Measurements from ENCODE around the gene KLHL8.

Gene KLHL8

GRCh38 chr4:87120411-87121162 is 99.8 kb downstream of the KLHL8 start:
- H3K9me3 ChIP-seq (ENCODE audit: control insufficient read depth, insufficient read depth, low read length) = no peaks in the 10 kb centered on the region
- no peaks in the 10 kb centered on the region for H3F3A ChIP-seq (ENCODE audit: control insufficient read depth, insufficient read depth)
- H3K4me3 ChIP-seq (ENCODE audit: low read length) = no peak overlapping the region
- no peak overlapping the region for H3K4me2 ChIP-seq (ENCODE audit: low read length)
- 0 out of 2 replicates have a peak, but pooled peaks cover 3% of the 10 kb centered on the region for H3K36me3 ChIP-seq (ENCODE audit: control insufficient read depth, low read length)
- no peak for TF ChIP-seq EZH2phosphoT487 (IDR thresholded peaks at IDR 0.05; ENCODE audit: borderline replicate concordance, low read length)
- TF ChIP-seq, protein P1, sequence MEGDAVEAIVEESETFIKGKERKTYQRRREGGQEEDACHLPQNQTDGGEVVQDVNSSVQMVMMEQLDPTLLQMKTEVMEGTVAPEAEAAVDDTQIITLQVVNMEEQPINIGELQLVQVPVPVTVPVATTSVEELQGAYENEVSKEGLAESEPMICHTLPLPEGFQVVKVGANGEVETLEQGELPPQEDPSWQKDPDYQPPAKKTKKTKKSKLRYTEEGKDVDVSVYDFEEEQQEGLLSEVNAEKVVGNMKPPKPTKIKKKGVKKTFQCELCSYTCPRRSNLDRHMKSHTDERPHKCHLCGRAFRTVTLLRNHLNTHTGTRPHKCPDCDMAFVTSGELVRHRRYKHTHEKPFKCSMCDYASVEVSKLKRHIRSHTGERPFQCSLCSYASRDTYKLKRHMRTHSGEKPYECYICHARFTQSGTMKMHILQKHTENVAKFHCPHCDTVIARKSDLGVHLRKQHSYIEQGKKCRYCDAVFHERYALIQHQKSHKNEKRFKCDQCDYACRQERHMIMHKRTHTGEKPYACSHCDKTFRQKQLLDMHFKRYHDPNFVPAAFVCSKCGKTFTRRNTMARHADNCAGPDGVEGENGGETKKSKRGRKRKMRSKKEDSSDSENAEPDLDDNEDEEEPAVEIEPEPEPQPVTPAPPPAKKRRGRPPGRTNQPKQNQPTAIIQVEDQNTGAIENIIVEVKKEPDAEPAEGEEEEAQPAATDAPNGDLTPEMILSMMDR (IDR thresholded peaks at IDR 0.05; ENCODE audit: low read depth, low read length, poor library complexity, severe bottlenecking) = no peak
- H3K27me3 ChIP-seq (ENCODE audit: control insufficient read depth, low read length) = no peaks in the 10 kb centered on the region
- H4K20me1 ChIP-seq (ENCODE audit: control insufficient read depth, insufficient read depth, low read depth, low read length) = no peaks in the 10 kb centered on the region
- no peaks in the 10 kb centered on the region for H3K79me2 ChIP-seq (ENCODE audit: control insufficient read depth, low read length)
- no peaks in the 10 kb centered on the region for H3K9me2 ChIP-seq (replicated peaks; ENCODE audit: control insufficient read depth, low read length)
- H3K27ac ChIP-seq (ENCODE audit: low read depth, low read length) = no peak overlapping the region
- H3K4me1 ChIP-seq (ENCODE audit: control insufficient read depth, low read length) = 0 out of 2 replicates have a peak, but pooled peaks cover 4% of the 10 kb centered on the region

DNA sequence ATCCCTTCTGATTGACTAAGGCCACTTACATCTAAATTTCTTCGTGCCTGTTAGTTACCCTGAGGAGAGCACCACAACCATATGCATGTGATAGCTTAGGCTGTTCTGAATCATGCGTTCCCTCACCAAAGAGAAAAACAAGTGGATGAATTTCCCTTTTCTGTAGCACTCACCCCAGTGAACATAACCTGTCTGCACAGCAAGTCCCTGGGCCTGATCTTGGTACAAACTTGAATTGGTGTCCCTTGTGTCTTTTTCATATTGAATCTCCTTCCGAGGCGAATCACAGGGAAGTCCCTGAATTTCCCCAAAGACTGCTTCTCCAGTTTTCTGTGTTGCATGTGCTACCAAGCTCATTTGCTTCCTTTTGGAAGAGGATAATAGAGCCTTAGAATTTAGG is 100.4 kb downstream of the KLHL8 start:
- no peaks in the 10 kb centered on the region for H3K27me3 ChIP-seq (ENCODE audit: control insufficient read depth, low read length)
- H3K36me3 ChIP-seq (ENCODE audit: control insufficient read depth, low read length) = 0 out of 2 replicates have a peak, but pooled peaks cover under 1% of the 10 kb centered on the region
- H3K27ac ChIP-seq (ENCODE audit: low read depth, low read length) = no peak overlapping the region
- 0 out of 2 replicates have a peak, but pooled peaks cover 4% of the 10 kb centered on the region for H3K4me1 ChIP-seq (ENCODE audit: control insufficient read depth, low read length)
- no peak for TF ChIP-seq EZH2phosphoT487 (IDR thresholded peaks at IDR 0.05; ENCODE audit: borderline replicate concordance, low read length)
- TF ChIP-seq, protein P1 (IDR thresholded peaks at IDR 0.05; ENCODE audit: low read depth, low read length, poor library complexity, severe bottlenecking) = no peak
- no peaks in the 10 kb centered on the region for H3K9me2 ChIP-seq (replicated peaks; ENCODE audit: control insufficient read depth, low read length)
- H3F3A ChIP-seq (ENCODE audit: control insufficient read depth, insufficient read depth) = no peaks in the 10 kb centered on the region
- H4K20me1 ChIP-seq (ENCODE audit: control insufficient read depth, insufficient read depth, low read depth, low read length) = no peaks in the 10 kb centered on the region
- no peak overlapping the region for H3K4me3 ChIP-seq (ENCODE audit: low read length)
- H3K4me2 ChIP-seq (ENCODE audit: low read length) = no peak overlapping the region
- no peaks in the 10 kb centered on the region for H3K79me2 ChIP-seq (ENCODE audit: control insufficient read depth, low read length)
- no peaks in the 10 kb centered on the region for H3K9me3 ChIP-seq (ENCODE audit: control insufficient read depth, insufficient read depth, low read length)

GRCh38 chr4:87118826-87119225 is 101.6 kb downstream of the KLHL8 start:
- no peaks in the 10 kb centered on the region for H3K36me3 ChIP-seq (ENCODE audit: control insufficient read depth, low read length)
- no peaks in the 10 kb centered on the region for H4K20me1 ChIP-seq (ENCODE audit: control insufficient read depth, insufficient read depth, low read depth, low read length)
- H3K79me2 ChIP-seq (ENCODE audit: control insufficient read depth, low read length) = no peaks in the 10 kb centered on the region
- no peak overlapping the region for H3K27ac ChIP-seq (ENCODE audit: low read depth, low read length)
- H3K4me1 ChIP-seq (ENCODE audit: control insufficient read depth, low read length) = 0 out of 2 replicates have a peak, but pooled peaks cover 4% of the 10 kb centered on the region
- H3K27me3 ChIP-seq (ENCODE audit: control insufficient read depth, low read length) = no peaks in the 10 kb centered on the region
- H3K4me3 ChIP-seq (ENCODE audit: low read length) = no peak overlapping the region
- no peak overlapping the region for H3K4me2 ChIP-seq (ENCODE audit: low read length)
- no peaks in the 10 kb centered on the region for H3K9me2 ChIP-seq (replicated peaks; ENCODE audit: control insufficient read depth, low read length)
- no peaks in the 10 kb centered on the region for H3K9me3 ChIP-seq (ENCODE audit: control insufficient read depth, insufficient read depth, low read length)
- H3F3A ChIP-seq (ENCODE audit: control insufficient read depth, insufficient read depth) = no peaks in the 10 kb centered on the region
- TF ChIP-seq EZH2phosphoT487 (IDR thresholded peaks at IDR 0.05; ENCODE audit: borderline replicate concordance, low read length) = no peak
- TF ChIP-seq, protein P1 (IDR thresholded peaks at IDR 0.05; ENCODE audit: low read depth, low read length, poor library complexity, severe bottlenecking) = no peak

Data from DOHH2 (cell line).